Gastroesophageal sphincter (tissue), 3 donors: ENCODE results near the gene SPTLC1.

Experiments
- POLR2A ChIP-seq, 2 donors: fragments of 450-650 bp; IDR thresholded peaks; one replicate each; pipeline ENCODE4 v1.6.1; 2017; ENCODE audit warnings: antibody characterized with exemption in 2 of 2, mild to moderate bottlenecking in 2 of 2, moderate library complexity in 1 of 2
- TF ChIP-seq, protein P1 (sequence below), 4 experiments: fragments of 200-600 bp in 2 of 4; fragments of 450-650 bp in 2 of 4; sonication (generic) in 1 of 4; IDR thresholded peaks; one replicate each; pipeline ENCODE4 v1.5.1; 2017 to 2019; ENCODE audit warnings: antibody characterized with exemption in 4 of 4, mild to moderate bottlenecking in 2 of 4, moderate library complexity in 2 of 4

DNA sequence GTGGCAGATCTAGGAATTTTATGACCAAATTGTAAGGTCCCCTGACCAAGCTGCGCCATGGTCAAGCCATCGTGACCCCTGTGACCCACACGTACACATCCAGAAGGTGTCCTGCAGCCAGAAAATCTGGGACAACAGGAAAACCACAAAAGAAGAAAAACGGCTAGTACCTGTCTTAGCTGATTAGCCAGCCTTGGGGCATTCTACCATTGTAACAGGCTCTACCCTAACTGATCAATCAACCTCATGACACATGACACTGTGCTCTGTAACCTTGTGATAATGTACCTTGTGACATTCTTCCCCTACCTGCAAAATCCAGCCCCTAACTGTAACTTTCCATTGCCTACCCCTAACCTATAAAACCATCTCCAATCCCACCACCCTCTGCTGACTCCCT lies 43.6 kb downstream of the SPTLC1 start:
- TF ChIP-seq POLR2A (IDR thresholded peaks at IDR 0.05) = no peak
- TF ChIP-seq, protein P1, sequence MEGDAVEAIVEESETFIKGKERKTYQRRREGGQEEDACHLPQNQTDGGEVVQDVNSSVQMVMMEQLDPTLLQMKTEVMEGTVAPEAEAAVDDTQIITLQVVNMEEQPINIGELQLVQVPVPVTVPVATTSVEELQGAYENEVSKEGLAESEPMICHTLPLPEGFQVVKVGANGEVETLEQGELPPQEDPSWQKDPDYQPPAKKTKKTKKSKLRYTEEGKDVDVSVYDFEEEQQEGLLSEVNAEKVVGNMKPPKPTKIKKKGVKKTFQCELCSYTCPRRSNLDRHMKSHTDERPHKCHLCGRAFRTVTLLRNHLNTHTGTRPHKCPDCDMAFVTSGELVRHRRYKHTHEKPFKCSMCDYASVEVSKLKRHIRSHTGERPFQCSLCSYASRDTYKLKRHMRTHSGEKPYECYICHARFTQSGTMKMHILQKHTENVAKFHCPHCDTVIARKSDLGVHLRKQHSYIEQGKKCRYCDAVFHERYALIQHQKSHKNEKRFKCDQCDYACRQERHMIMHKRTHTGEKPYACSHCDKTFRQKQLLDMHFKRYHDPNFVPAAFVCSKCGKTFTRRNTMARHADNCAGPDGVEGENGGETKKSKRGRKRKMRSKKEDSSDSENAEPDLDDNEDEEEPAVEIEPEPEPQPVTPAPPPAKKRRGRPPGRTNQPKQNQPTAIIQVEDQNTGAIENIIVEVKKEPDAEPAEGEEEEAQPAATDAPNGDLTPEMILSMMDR (IDR thresholded peaks at IDR 0.05) = no peak
